ENCODE results near the gene IGSF3.

The IGSF3 gene

DNA sequence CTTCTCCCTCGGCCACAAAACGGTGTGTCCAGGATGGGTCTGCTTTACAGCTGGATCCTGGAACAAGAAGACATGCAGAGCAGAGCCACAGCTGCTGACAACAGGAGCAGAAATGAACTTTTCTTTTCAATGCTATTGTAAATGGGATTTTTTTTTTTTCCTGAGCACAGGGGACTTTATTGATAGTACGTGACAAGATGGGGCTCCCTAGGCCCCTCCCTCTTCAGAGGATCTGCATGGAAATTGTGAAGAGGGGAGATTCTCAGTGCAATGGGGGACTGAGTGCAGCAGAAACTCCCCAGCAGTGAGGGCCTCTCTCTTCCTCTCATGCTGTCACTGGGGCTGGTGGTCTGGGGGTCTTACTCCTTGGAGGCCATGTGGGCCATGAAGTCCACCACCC lies 45.9 kb upstream of the IGSF3 start:
- H3K79me2 ChIP-seq (ENCODE audit: low read length), result no peaks in the 10 kb centered on the region
- no peak overlapping the region for H3K9ac ChIP-seq (ENCODE audit: low read length)

DNA sequence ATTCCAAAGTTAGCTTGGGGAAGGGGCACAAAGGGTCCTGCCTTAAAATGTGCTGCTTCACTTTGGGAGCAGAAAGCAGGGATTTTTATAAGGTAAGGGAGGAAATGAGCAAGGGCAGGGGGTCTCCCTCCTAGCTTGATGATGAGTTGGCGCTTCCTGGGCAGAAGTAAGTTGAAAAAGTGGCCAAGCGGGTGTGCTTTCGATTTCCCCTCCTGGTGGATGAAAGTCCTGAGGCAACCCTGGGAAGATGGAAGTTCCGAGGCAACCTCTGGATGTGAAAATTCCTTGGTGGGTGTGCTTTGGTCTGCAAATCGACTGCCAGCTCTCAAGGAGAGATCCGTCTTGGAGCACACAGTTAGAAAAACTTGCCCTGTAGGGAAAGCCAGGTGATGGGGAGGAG lies 45.0 kb upstream of the IGSF3 start:
- Histone ChIP-seq H3K27ac (ENCODE audit: low read length) (no peak overlapping the region), H3K9me2 (replicated peaks; ENCODE audit: insufficient read depth, low read length) (no peaks in the 10 kb centered on the region), H3K9ac (ENCODE audit: low read length) (no peak overlapping the region), H3K4me3 (ENCODE audit: low read length) (no peak overlapping the region), H2AFZ (ENCODE audit: low read length) (no peak overlapping the region), H3K79me2 (ENCODE audit: low read length) (no peaks in the 10 kb centered on the region), H3K27me3 (replicated peaks; ENCODE audit: insufficient read depth, low read length) (no peaks in the 10 kb centered on the region), H3F3A (ENCODE audit: insufficient read depth, low read length) (no peaks in the 10 kb centered on the region), H3K36me3 (replicated peaks; ENCODE audit: insufficient read depth, low read length) (no peaks in the 10 kb centered on the region), H3K4me2 (ENCODE audit: low read depth, low read length) (no peak overlapping the region), H3K9me3 (replicated peaks; ENCODE audit: insufficient read depth, low read length) (no peaks in the 10 kb centered on the region), H4K20me1 (ENCODE audit: insufficient read depth, low read length) (no peaks in the 10 kb centered on the region), H3K4me1 (ENCODE audit: low read length) (no peaks in the 10 kb centered on the region)
- TF ChIP-seq, protein P1, sequence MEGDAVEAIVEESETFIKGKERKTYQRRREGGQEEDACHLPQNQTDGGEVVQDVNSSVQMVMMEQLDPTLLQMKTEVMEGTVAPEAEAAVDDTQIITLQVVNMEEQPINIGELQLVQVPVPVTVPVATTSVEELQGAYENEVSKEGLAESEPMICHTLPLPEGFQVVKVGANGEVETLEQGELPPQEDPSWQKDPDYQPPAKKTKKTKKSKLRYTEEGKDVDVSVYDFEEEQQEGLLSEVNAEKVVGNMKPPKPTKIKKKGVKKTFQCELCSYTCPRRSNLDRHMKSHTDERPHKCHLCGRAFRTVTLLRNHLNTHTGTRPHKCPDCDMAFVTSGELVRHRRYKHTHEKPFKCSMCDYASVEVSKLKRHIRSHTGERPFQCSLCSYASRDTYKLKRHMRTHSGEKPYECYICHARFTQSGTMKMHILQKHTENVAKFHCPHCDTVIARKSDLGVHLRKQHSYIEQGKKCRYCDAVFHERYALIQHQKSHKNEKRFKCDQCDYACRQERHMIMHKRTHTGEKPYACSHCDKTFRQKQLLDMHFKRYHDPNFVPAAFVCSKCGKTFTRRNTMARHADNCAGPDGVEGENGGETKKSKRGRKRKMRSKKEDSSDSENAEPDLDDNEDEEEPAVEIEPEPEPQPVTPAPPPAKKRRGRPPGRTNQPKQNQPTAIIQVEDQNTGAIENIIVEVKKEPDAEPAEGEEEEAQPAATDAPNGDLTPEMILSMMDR (IDR thresholded peaks at IDR 0.05; ENCODE audit: low read length), result no peak
- TF ChIP-seq EZH2phosphoT487 (IDR thresholded peaks at IDR 0.05; ENCODE audit: low read length), result no peak
- TF ChIP-seq EZH2 (optimal IDR thresholded peaks at IDR 0.05; ENCODE audit: low read depth, low read length), result no peak
- no peak for DNase-seq

More for the DNA sequence above, 45.9 kb upstream of the IGSF3 start:
- DNase-seq, result no peak
- Histone ChIP-seq H3F3A (ENCODE audit: insufficient read depth, low read length) (no peaks in the 10 kb centered on the region), H3K4me2 (ENCODE audit: low read depth, low read length) (no peak overlapping the region), H2AFZ (ENCODE audit: low read length) (no peak overlapping the region), H3K27me3 (replicated peaks; ENCODE audit: insufficient read depth, low read length) (no peaks in the 10 kb centered on the region), H3K9me3 (replicated peaks; ENCODE audit: insufficient read depth, low read length) (no peaks in the 10 kb centered on the region), H3K4me1 (ENCODE audit: low read length) (no peaks in the 10 kb centered on the region), H4K20me1 (ENCODE audit: insufficient read depth, low read length) (no peaks in the 10 kb centered on the region), H3K27ac (ENCODE audit: low read length) (no peak overlapping the region), H3K36me3 (replicated peaks; ENCODE audit: insufficient read depth, low read length) (no peaks in the 10 kb centered on the region), H3K9me2 (replicated peaks; ENCODE audit: insufficient read depth, low read length) (no peaks in the 10 kb centered on the region), H3K4me3 (ENCODE audit: low read length) (no peak overlapping the region)
- no peak for TF ChIP-seq EZH2phosphoT487 (IDR thresholded peaks at IDR 0.05; ENCODE audit: low read length)
- no peak for TF ChIP-seq EZH2 (optimal IDR thresholded peaks at IDR 0.05; ENCODE audit: low read depth, low read length)
- TF ChIP-seq, protein P1 (IDR thresholded peaks at IDR 0.05; ENCODE audit: low read length), result no peak

DNA sequence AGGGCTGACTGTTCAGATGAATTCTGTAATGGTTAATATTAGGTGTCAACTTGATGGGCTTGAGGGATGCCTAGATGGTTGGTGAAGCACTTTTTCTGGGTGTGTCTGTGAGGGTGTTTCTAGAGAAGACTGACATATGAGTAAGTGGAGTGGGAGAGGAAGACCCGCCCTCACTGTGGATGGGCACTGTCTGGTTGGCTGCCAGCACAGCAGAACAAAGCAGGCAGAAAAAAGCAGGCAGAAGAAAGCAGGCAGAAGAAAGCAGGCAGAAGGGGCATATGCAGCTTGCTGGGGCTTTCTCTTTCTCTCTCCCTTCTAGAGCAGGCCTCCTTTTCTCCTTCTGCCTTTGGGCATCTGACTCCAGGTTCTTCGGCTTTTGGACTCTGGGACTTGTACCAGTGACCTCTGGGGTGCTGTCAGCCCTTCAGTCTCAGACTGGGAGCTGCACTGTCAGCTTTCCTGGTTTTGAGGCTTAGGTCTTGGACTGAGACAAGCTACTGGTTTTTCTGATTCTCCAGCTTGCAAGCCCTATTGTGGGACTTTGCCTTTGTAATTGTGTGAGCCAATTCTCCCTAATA lies 43.8 kb upstream of the IGSF3 start:
- Histone ChIP-seq H3K79me2 (ENCODE audit: low read length) (no peaks in the 10 kb centered on the region), H2AFZ (ENCODE audit: low read length) (no peak overlapping the region), H3K27ac (ENCODE audit: low read length) (no peak overlapping the region), H3K4me1 (ENCODE audit: low read length) (no peaks in the 10 kb centered on the region), H3K9me2 (replicated peaks; ENCODE audit: insufficient read depth, low read length) (no peaks in the 10 kb centered on the region), H3K36me3 (replicated peaks; ENCODE audit: insufficient read depth, low read length) (no peaks in the 10 kb centered on the region), H3K4me3 (ENCODE audit: low read length) (no peak overlapping the region), H3K9ac (ENCODE audit: low read length) (no peak overlapping the region), H4K20me1 (ENCODE audit: insufficient read depth, low read length) (no peaks in the 10 kb centered on the region), H3K4me2 (ENCODE audit: low read depth, low read length) (no peak overlapping the region), H3F3A (ENCODE audit: insufficient read depth, low read length) (no peaks in the 10 kb centered on the region), H3K27me3 (replicated peaks; ENCODE audit: insufficient read depth, low read length) (no peaks in the 10 kb centered on the region), H3K9me3 (replicated peaks; ENCODE audit: insufficient read depth, low read length) (no peaks in the 10 kb centered on the region)
- no peak for DNase-seq
- no peak for TF ChIP-seq EZH2phosphoT487 (IDR thresholded peaks at IDR 0.05; ENCODE audit: low read length)
- TF ChIP-seq EZH2 (optimal IDR thresholded peaks at IDR 0.05; ENCODE audit: low read depth, low read length), result no peak
- TF ChIP-seq, protein P1 (IDR thresholded peaks at IDR 0.05; ENCODE audit: low read length), result no peak

Measured in MM.1S (cell line).